Measurements from ENCODE around the gene RNF121.

- TF ChIP-seq CTCF (conservative IDR thresholded peaks at IDR 0.05 in 1 of 2, IDR thresholded peaks at IDR 0.05 in 1 of 2; ENCODE audit: low read depth in 1 of 2, low read length in 2 of 2) (no peak), EZH2 (IDR thresholded peaks at IDR 0.05; ENCODE audit: low read length, missing control alignments) (no peak)
These were observed 81.8 kb downstream of the RNF121 start for GRCh38 chr11:72010529-72011233.

Data from fibroblast of lung (primary cell).